ENCODE measurements around the gene SLC17A7.

DNA sequence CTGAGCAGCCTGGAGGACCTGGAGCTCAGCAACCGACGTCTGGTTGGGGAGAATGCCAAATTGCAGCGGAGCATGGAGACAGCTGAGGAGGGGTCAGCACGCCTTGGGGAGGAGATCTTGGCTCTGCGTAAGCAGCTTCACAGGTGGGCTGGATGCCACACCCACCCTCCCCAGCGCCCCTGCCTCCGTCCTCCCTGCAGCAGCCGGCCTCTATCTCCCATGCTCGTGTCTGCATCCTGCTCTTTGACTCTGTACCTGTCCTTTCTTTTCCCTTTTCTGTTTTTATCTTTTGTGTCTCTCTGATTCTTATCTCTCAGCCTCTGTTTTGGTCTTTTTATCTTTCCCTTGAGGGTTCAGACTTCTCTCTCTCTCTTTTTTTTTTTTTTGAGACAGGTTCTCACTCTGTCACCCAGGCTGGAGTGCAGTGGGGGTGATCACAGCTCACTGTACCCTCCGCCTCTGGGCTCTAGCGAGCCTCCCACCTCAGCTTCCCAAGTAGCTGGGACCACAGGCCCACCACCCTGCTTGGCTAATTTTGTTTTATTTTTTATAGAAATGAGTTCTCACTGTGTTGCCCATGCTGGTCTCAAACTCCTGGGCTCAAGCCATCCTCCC, 43.2 kb downstream of the SLC17A7 start:
- TF ChIP-seq, protein P1, sequence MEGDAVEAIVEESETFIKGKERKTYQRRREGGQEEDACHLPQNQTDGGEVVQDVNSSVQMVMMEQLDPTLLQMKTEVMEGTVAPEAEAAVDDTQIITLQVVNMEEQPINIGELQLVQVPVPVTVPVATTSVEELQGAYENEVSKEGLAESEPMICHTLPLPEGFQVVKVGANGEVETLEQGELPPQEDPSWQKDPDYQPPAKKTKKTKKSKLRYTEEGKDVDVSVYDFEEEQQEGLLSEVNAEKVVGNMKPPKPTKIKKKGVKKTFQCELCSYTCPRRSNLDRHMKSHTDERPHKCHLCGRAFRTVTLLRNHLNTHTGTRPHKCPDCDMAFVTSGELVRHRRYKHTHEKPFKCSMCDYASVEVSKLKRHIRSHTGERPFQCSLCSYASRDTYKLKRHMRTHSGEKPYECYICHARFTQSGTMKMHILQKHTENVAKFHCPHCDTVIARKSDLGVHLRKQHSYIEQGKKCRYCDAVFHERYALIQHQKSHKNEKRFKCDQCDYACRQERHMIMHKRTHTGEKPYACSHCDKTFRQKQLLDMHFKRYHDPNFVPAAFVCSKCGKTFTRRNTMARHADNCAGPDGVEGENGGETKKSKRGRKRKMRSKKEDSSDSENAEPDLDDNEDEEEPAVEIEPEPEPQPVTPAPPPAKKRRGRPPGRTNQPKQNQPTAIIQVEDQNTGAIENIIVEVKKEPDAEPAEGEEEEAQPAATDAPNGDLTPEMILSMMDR (IDR thresholded peaks at IDR 0.05): no peak
- TF ChIP-seq EZH2 (IDR thresholded peaks at IDR 0.05; ENCODE audit: borderline replicate concordance, insufficient read depth, low read depth, low read length, poor library complexity, severe bottlenecking): no peak
